HEK293 (cell line): ENCODE measurements around the gene EOMES.

ENCODE experiments used
- ATF2 ChIP-seq: fragments of 450-650 bp; formaldehyde crosslinking; IDR thresholded peaks from 2 replicates; pipeline ENCODE4 v1.5.1; 2016; ENCODE audit warnings: missing biosample characterization, missing genetic modification characterization, low read depth
- BCL11A ChIP-seq: fragments of 450-650 bp; formaldehyde crosslinking; IDR thresholded peaks from 2 replicates; pipeline ENCODE4 v1.5.1; 2016; ENCODE audit warnings: low read depth, missing biosample characterization, missing genetic modification characterization
- GLI2 ChIP-seq: fragments of 450-650 bp; formaldehyde crosslinking; IDR thresholded peaks from 2 replicates; pipeline ENCODE4; 2017; ENCODE audit warnings: missing biosample characterization, missing genetic modification characterization, low read depth, borderline replicate concordance
- HIC1 ChIP-seq: fragments of 450-650 bp; formaldehyde crosslinking; IDR thresholded peaks from 2 replicates; pipeline ENCODE4 v1.5.1; 2016; ENCODE audit warnings: missing biosample characterization, missing genetic modification characterization
- HOXD13 ChIP-seq: sonication (generic); formaldehyde crosslinking; IDR thresholded peaks from 2 replicates; pipeline ENCODE4 v1.8.0; 2022; ENCODE audit warnings: missing genetic modification reagents, borderline replicate concordance
- KLF10 ChIP-seq: fragments of 450-650 bp; IDR thresholded peaks from 2 replicates; pipeline ENCODE4 v1.5.1; 2018; ENCODE audit warnings: missing biosample characterization, mild to moderate bottlenecking, missing genetic modification characterization
- SCRT2 ChIP-seq: fragments of 450-650 bp; formaldehyde crosslinking; IDR thresholded peaks from 2 replicates; pipeline ENCODE4 v1.5.1; 2016; ENCODE audit warnings: missing biosample characterization, missing genetic modification characterization
- YY1 ChIP-seq: fragments of 450-650 bp; formaldehyde crosslinking; IDR thresholded peaks from 2 replicates; pipeline ENCODE4 v1.5.1; 2018; ENCODE audit warnings: missing biosample characterization, missing genetic modification characterization
- ZBTB10 ChIP-seq: fragments of 450-650 bp; formaldehyde crosslinking; IDR thresholded peaks from 2 replicates; pipeline ENCODE4 v1.5.1; 2016; ENCODE audit warnings: missing biosample characterization, missing genetic modification characterization
- ZBTB20 ChIP-seq: fragments of 450-650 bp; formaldehyde crosslinking; IDR thresholded peaks from 2 replicates; pipeline ENCODE4 v1.5.1; 2016; ENCODE audit warnings: missing biosample characterization, missing genetic modification characterization
- ZEB2 ChIP-seq: fragments of 450-650 bp; formaldehyde crosslinking; IDR thresholded peaks from 2 replicates; pipeline ENCODE4 v1.5.1; 2016; ENCODE audit warnings: missing biosample characterization, missing genetic modification characterization
- ZNF132 ChIP-seq: fragments of 450-650 bp; formaldehyde crosslinking; IDR thresholded peaks from 2 replicates; pipeline ENCODE4 v1.5.1; 2017; ENCODE audit warnings: missing biosample characterization, missing genetic modification characterization, borderline replicate concordance
- ZNF169 ChIP-seq: fragments of 450-650 bp; formaldehyde crosslinking; IDR thresholded peaks from 2 replicates; pipeline ENCODE4 v1.5.1; 2016; ENCODE audit warnings: missing biosample characterization, missing genetic modification characterization
- ZNF19 ChIP-seq: fragments of 450-650 bp; formaldehyde crosslinking; IDR thresholded peaks from 2 replicates; pipeline ENCODE4; 2016; ENCODE audit warnings: missing biosample characterization, missing genetic modification characterization, low read depth
- ZNF221 ChIP-seq: fragments of 450-650 bp; formaldehyde crosslinking; IDR thresholded peaks from 2 replicates; pipeline ENCODE4 v1.5.1; 2017; ENCODE audit warnings: missing biosample characterization, missing genetic modification characterization, borderline replicate concordance
- ZNF24 ChIP-seq: fragments of 450-650 bp; formaldehyde crosslinking; IDR thresholded peaks from 2 replicates; pipeline ENCODE4 v1.5.1; 2016; ENCODE audit warnings: missing biosample characterization, missing genetic modification characterization
- ZNF248 ChIP-seq: fragments of 450-650 bp; formaldehyde crosslinking; IDR thresholded peaks from 2 replicates; pipeline ENCODE4 v1.5.1; 2017; ENCODE audit warnings: missing biosample characterization, missing genetic modification characterization
- ZNF423 ChIP-seq: fragments of 450-650 bp; formaldehyde crosslinking; IDR thresholded peaks from 2 replicates; pipeline ENCODE4 v1.5.1; 2016; ENCODE audit warnings: missing biosample characterization, missing genetic modification characterization
- ZNF530 ChIP-seq: fragments of 450-650 bp; formaldehyde crosslinking; IDR thresholded peaks from 2 replicates; pipeline ENCODE4 v1.5.1; 2016; ENCODE audit warnings: low read depth, missing biosample characterization, missing genetic modification characterization
- ZNF544 ChIP-seq: fragments of 450-650 bp; formaldehyde crosslinking; IDR thresholded peaks from 2 replicates; pipeline ENCODE4 v1.5.0; 2017; ENCODE audit warnings: missing biosample characterization, missing genetic modification characterization
- ZNF596 ChIP-seq: fragments of 450-650 bp; IDR thresholded peaks from 2 replicates; pipeline ENCODE4 v1.5.0; 2018; ENCODE audit warnings: missing biosample characterization, mild to moderate bottlenecking, missing genetic modification characterization, moderate library complexity
- ZNF707 ChIP-seq: fragments of 450-650 bp; formaldehyde crosslinking; IDR thresholded peaks from 2 replicates; pipeline ENCODE4 v1.5.1; 2016; ENCODE audit warnings: missing biosample characterization, missing genetic modification characterization
- ZNF747 ChIP-seq: fragments of 450-650 bp; formaldehyde crosslinking; IDR thresholded peaks from 2 replicates; pipeline ENCODE4 v1.5.1; 2016; ENCODE audit warnings: missing biosample characterization, missing genetic modification characterization
- ZNF785 ChIP-seq: fragments of 450-650 bp; formaldehyde crosslinking; IDR thresholded peaks from 2 replicates; pipeline ENCODE4 v1.5.1; 2016; ENCODE audit warnings: missing biosample characterization, missing genetic modification characterization
- ZSCAN4 ChIP-seq: fragments of 450-650 bp; formaldehyde crosslinking; IDR thresholded peaks from 2 replicates; pipeline ENCODE4 v1.5.1; 2017; ENCODE audit warnings: missing biosample characterization, missing genetic modification characterization
- TF ChIP-seq, protein P1 (sequence below): fragments of 450-650 bp; formaldehyde crosslinking; IDR thresholded peaks from 2 replicates; pipeline ENCODE4 v1.5.1; 2016; ENCODE audit warnings: missing biosample characterization, missing genetic modification characterization
- TF ChIP-seq, protein P2 (sequence below): fragments of 450-650 bp; formaldehyde crosslinking; conservative IDR thresholded peaks from 2 replicates; pipeline ENCODE4 v1.5.1; 2016; ENCODE audit warnings: low read depth, missing biosample characterization, missing genetic modification characterization

Gene EOMES

DNA sequence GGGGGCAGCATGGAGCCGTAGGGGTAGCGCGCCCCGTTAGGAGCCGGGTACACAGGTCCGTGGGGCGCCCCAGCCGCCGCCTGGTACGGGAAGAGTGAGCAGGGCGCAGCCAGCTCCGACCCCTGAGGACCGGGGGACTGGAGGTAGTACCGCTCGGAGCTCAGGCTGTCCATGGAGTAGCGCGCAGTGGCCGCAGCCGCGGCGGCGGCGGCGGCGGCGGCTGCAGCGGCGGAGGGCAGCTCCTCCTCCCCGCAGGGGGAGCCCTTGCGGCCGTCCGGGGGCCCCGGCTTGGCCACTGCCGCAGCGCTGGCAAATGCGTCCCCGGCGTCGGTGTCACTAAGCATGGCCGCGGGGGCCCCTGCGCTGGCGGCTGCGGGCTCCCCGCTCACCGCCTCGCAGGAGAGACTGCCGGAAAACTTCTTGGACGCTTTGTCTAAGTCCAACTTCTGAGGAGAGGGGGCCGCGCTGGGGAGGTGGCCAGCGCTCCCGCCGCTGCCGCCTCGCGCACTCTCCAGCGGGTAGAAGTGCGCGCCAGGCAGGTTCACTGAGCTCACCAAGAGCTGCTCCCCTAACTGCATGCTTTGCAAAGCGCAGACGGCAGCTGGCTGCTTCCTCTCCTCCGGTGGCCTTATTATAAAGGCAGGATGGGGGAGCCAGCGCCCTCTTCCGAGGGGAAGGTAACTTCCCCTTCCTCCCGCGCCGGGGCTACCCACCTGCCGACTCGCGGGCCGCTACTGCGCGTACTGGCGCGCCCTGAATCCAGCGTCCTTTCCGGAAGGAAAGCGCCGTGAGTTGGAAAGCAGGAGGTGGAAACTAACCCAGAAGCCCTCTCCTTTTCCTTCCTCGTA, at the start of gene EOMES (continued):
- TF ChIP-seq HOXD13 (CRISPR knock-in tag) (no peak), KLF10 (no peak), ZNF169 (tag by site-specific recombination) (no peak), GLI2 (no peak), ZEB2 (tag by site-specific recombination) (peak; percentile 35; the same call in 1 of the 2 replicates), YY1 (tag by site-specific recombination) (peak; percentile 25; the same call in 1 of the 2 replicates), ZBTB20 (peak; percentile 84), ZNF747 (tag by site-specific recombination) (no peak), ZNF221 (no peak), ZNF707 (no peak), SCRT2 (tag by site-specific recombination) (no peak), ZNF132 (tag by site-specific recombination) (no peak), HIC1 (tag by site-specific recombination) (no peak), ZSCAN4 (no peak), ZNF19 (tag by site-specific recombination) (no peak), ZNF423 (tag by site-specific recombination) (no peak), ZNF785 (no peak), BCL11A (tag by site-specific recombination) (no peak), ZBTB10 (tag by site-specific recombination) (0 out of 2 replicates have a peak, but pooled peaks have one; percentile 53), ZNF530 (no peak), ZNF24 (tag by site-specific recombination) (no peak), ZNF544 (tag by site-specific recombination) (no peak), ATF2 (tag by site-specific recombination) (no peak), ZNF248 (tag by site-specific recombination) (no peak), ZNF596 (tag by site-specific recombination) (no peak)
- TF ChIP-seq, protein P1, sequence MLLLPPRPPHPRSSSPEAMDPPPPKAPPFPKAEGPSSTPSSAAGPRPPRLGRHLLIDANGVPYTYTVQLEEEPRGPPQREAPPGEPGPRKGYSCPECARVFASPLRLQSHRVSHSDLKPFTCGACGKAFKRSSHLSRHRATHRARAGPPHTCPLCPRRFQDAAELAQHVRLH (tag by site-specific recombination): 0 out of 2 replicates have a peak, but pooled peaks have one; percentile 30
- TF ChIP-seq, protein P2, sequence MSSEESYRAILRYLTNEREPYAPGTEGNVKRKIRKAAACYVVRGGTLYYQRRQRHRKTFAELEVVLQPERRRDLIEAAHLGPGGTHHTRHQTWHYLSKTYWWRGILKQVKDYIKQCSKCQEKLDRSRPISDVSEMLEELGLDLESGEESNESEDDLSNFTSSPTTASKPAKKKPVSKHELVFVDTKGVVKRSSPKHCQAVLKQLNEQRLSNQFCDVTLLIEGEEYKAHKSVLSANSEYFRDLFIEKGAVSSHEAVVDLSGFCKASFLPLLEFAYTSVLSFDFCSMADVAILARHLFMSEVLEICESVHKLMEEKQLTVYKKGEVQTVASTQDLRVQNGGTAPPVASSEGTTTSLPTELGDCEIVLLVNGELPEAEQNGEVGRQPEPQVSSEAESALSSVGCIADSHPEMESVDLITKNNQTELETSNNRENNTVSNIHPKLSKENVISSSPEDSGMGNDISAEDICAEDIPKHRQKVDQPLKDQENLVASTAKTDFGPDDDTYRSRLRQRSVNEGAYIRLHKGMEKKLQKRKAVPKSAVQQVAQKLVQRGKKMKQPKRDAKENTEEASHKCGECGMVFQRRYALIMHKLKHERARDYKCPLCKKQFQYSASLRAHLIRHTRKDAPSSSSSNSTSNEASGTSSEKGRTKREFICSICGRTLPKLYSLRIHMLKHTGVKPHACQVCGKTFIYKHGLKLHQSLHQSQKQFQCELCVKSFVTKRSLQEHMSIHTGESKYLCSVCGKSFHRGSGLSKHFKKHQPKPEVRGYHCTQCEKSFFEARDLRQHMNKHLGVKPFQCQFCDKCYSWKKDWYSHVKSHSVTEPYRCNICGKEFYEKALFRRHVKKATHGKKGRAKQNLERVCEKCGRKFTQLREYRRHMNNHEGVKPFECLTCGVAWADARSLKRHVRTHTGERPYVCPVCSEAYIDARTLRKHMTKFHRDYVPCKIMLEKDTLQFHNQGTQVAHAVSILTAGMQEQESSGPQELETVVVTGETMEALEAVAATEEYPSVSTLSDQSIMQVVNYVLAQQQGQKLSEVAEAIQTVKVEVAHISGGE (tag by site-specific recombination): peak; percentile 65
